ENCODE results near the gene IFT122. TPM values are rescaled to one million over a fixed set of nuclear protein-coding genes. Genes with fewer than 3 reads are reported as not detected.

The IFT122 gene
- total RNA-seq, 6 donors from 2014 or later: 23.7 to 126 (median 29.1) TPM

GRCh38 chr3:129470861-129471260 is 30.8 kb downstream of the IFT122 start:
- 100% methylated on average over 2 of the region's 2 CpGs for WGBS, 2 donors
- TF ChIP-seq POLR2A (IDR thresholded peaks at IDR 0.05) (no peak), EP300 (IDR thresholded peaks at IDR 0.05) (no peak), POLR2AphosphoS5 (IDR thresholded peaks at IDR 0.05) (no peak)
- TF ChIP-seq, protein P1, sequence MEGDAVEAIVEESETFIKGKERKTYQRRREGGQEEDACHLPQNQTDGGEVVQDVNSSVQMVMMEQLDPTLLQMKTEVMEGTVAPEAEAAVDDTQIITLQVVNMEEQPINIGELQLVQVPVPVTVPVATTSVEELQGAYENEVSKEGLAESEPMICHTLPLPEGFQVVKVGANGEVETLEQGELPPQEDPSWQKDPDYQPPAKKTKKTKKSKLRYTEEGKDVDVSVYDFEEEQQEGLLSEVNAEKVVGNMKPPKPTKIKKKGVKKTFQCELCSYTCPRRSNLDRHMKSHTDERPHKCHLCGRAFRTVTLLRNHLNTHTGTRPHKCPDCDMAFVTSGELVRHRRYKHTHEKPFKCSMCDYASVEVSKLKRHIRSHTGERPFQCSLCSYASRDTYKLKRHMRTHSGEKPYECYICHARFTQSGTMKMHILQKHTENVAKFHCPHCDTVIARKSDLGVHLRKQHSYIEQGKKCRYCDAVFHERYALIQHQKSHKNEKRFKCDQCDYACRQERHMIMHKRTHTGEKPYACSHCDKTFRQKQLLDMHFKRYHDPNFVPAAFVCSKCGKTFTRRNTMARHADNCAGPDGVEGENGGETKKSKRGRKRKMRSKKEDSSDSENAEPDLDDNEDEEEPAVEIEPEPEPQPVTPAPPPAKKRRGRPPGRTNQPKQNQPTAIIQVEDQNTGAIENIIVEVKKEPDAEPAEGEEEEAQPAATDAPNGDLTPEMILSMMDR (IDR thresholded peaks at IDR 0.05): no peak
- H3K9me3 ChIP-seq: no peaks in the 10 kb centered on the region
- peaks cover 0 to 4% (median 0%) of the 10 kb centered on the region in 4 donors for H3K4me1 ChIP-seq
- no peak overlapping the region for H3K27ac ChIP-seq
- H3K27me3 ChIP-seq: no peaks in the 10 kb centered on the region
- no peak overlapping the region for H3K4me3 ChIP-seq
- ATAC-seq (ENCODE audit: low FRiP score in 2 of 2) (no peak), DNase-seq (no peak)
- peaks cover 0 to 47% (median 16%) of the 10 kb centered on the region in 4 donors for H3K36me3 ChIP-seq

GRCh38 chr3:129473067-129473768 is 33.2 kb downstream of the IFT122 start:
- H3K27ac ChIP-seq: no peak overlapping the region
- no peaks in the 10 kb centered on the region for H3K27me3 ChIP-seq
- ATAC-seq (ENCODE audit: low FRiP score in 2 of 2): no peak
- H3K4me3 ChIP-seq: no peak overlapping the region
- WGBS, 2 donors: 77 to 83% methylated on average over 4 of the region's 4 CpGs
- H3K9me3 ChIP-seq: no peaks in the 10 kb centered on the region
- no peak for DNase-seq
- peaks cover 0 to 4% (median 0%) of the 10 kb centered on the region in 4 donors for H3K4me1 ChIP-seq
- TF ChIP-seq POLR2A (IDR thresholded peaks at IDR 0.05) (no peak), EP300 (IDR thresholded peaks at IDR 0.05) (no peak), POLR2AphosphoS5 (IDR thresholded peaks at IDR 0.05) (no peak)
- TF ChIP-seq, protein P1 (IDR thresholded peaks at IDR 0.05): no peak
- H3K36me3 ChIP-seq: peaks cover 7 to 61% (median 26%) of the 10 kb centered on the region in 4 donors

DNA sequence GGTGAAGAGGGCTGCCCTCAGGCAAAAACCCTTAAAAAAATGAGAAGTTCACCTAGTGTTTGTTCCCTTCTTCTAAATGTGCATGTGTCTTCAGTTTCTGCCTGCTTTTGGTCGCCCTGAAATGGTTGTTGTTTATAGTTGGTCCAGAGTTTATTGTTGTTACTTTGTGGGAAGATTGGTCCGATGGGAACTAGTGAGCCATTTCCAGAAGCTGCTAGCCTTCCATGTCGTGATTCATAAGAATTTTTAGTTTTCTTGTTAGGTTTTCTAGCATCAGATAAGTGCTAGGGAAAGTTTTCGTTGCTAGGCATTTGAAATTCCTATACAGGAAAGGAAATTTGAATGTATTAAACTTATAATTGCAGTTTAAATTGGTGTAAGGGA is 33.7 kb downstream of the IFT122 start:
- DNase-seq (no peak), ATAC-seq (ENCODE audit: low FRiP score in 2 of 2) (no peak)
- 61 to 80% methylated on average over 4 of the region's 4 CpGs for WGBS, 2 donors
- Histone ChIP-seq H3K27me3 (no peaks in the 10 kb centered on the region), H3K4me1 (peaks cover 0 to 4% (median 0%) of the 10 kb centered on the region in 4 donors), H3K27ac (no peak overlapping the region), H3K36me3 (peaks cover 7 to 66% (median 31%) of the 10 kb centered on the region in 4 donors), H3K9me3 (no peaks in the 10 kb centered on the region), H3K4me3 (no peak overlapping the region)
- no peak for TF ChIP-seq POLR2AphosphoS5 (IDR thresholded peaks at IDR 0.05)
- no peak for TF ChIP-seq EP300 (IDR thresholded peaks at IDR 0.05)
- TF ChIP-seq POLR2A (IDR thresholded peaks at IDR 0.05): no peak

DNA sequence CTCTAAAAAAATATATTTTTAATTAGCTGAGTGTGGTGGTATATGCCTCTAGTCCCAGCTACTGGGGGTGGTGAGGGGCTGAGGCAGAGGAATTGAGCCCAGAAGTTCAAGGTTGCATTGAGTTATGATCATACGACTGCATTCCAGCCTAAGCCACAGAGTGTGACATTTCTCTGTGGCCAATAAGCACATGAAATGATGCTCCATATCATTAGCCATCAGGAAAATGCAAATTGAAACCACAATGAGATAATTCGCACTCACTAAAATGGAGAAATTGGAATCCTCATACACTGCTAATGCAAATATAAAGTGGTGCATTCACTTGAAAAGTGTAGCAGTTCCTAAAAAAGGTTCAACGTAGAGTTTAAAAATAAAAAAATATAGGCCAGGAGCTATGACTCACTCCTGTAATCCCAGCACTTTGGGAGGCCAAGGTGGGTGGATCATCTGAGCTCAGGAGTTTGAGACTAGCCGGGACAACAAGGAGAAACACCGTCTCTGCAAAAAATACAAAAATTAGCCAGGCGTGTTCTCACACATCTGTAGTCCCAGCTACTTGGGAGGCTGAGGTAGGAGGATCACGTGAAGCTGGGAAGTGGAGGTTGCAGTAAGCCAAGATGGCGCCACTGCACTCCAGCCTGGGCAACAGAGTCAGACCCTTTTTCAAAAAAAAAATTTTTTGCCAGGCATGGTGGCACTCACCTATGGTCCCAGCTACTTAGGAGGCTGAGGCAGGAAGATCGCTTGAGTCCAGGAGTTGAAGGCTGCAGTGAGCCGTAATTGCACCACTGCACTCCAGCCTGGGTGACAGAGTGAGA is 35.2 kb downstream of the IFT122 start:
- 95 to 96% methylated on average over 10 of the region's 10 CpGs for whole genome bisulfite sequencing, 2 donors
- no peak for TF ChIP-seq EP300 (IDR thresholded peaks at IDR 0.05)
- TF ChIP-seq POLR2A (IDR thresholded peaks at IDR 0.05): no peak
- no peak for TF ChIP-seq POLR2AphosphoS5 (IDR thresholded peaks at IDR 0.05)
- Histone ChIP-seq H3K9me3 (no peaks in the 10 kb centered on the region), H3K4me3 (no peak overlapping the region), H3K27ac (no peak overlapping the region), H3K36me3 (peaks cover 7 to 71% (median 35%) of the 10 kb centered on the region in 4 donors), H3K4me1 (no peaks in the 10 kb centered on the region), H3K27me3 (no peaks in the 10 kb centered on the region)
- DNase-seq (no peak), ATAC-seq (ENCODE audit: low FRiP score in 2 of 2) (no peak)

DNA sequence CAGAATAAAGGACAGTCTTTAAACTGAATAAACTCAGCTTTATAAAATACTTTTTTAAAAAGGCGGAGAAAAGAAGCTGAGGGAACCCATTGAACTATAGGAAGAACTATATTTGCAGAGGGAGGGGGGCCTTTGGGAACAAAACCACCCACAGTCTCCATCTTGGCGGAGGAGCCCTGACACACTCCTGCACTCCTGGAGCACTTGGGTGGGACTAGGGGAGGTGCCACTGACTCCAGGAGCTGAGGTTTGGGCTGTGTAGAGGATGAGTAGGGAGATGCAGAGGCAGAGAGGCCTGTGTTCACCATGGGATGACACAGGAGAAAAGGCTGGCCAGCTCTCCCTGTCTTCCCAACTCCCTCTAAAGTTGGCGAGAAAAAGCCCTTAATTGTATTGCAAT is 35.8 kb downstream of the IFT122 start:
- 95 to 96% methylated on average over 3 of the region's 3 CpGs for WGBS, 2 donors
- no peaks in the 10 kb centered on the region for H3K27me3 ChIP-seq
- ATAC-seq (ENCODE audit: low FRiP score in 2 of 2): no peak

More for the DNA sequence above, 35.8 kb downstream of the IFT122 start:
- TF ChIP-seq, protein P1 (IDR thresholded peaks at IDR 0.05): no peak
- TF ChIP-seq EP300 (IDR thresholded peaks at IDR 0.05) (no peak), POLR2AphosphoS5 (IDR thresholded peaks at IDR 0.05) (no peak)
- Histone ChIP-seq H3K4me3 (no peak overlapping the region), H3K36me3 (peaks cover 7 to 72% (median 39%) of the 10 kb centered on the region in 4 donors), H3K9me3 (no peaks in the 10 kb centered on the region), H3K4me1 (peaks cover 0 to under 1% (median 0%) of the 10 kb centered on the region in 4 donors), H3K27ac (no peak overlapping the region)
- no peak for DNase-seq

Data from upper lobe of left lung (tissue), 6 donors.